Nephron progenitor cell (in vitro differentiated cells): Measurements from ENCODE around the gene RSPO1.
A peak's percentile ranks its signal among the peaks of the same experiment; 100 is the strongest.
"Not testable (repeated sequence)": the region's sequence is repeated elsewhere in the genome, so short reads cannot be mapped to it uniquely, and the experiment has no call there.

Source experiments
- DNase-seq: peaks from one replicate; pipeline ENCODE4 v3.0.0; 2021
- H3K27ac Mint-ChIP-seq: 2 replicates; pipeline ENCODE4 v1.8.0; 2021; ENCODE audit warnings: mild to moderate bottlenecking, moderate library complexity, mixed read lengths
- H3K27me3 Mint-ChIP-seq: 2 replicates; pipeline ENCODE4 v1.8.0; 2021; ENCODE audit warnings: mild to moderate bottlenecking, low read depth, mixed read lengths; ENCODE audit not compliant: poor library complexity
- H3K36me3 Mint-ChIP-seq: 2 replicates; pipeline ENCODE4 v1.8.0; 2021; ENCODE audit warnings: low read depth, mixed read lengths
- H3K4me1 Mint-ChIP-seq: 2 replicates; pipeline ENCODE4 v1.8.0; 2021; ENCODE audit warnings: mixed read lengths
- H3K4me3 Mint-ChIP-seq: 2 replicates; pipeline ENCODE4 v1.8.0; 2021; ENCODE audit warnings: mild to moderate bottlenecking, moderate library complexity, mixed read lengths
- H3K9me3 Mint-ChIP-seq: 2 replicates; pipeline ENCODE4 v1.8.0; 2021; ENCODE audit warnings: mild to moderate bottlenecking, moderate library complexity, mixed read lengths
- TF ChIP-seq, protein P1 (sequence below): fragments of 200-600 bp; sonication (generic); IDR thresholded peaks from 2 replicates; pipeline ENCODE4 v1.5.0; 2021; ENCODE audit warnings: antibody characterized with exemption

The RSPO1 gene

DNA sequence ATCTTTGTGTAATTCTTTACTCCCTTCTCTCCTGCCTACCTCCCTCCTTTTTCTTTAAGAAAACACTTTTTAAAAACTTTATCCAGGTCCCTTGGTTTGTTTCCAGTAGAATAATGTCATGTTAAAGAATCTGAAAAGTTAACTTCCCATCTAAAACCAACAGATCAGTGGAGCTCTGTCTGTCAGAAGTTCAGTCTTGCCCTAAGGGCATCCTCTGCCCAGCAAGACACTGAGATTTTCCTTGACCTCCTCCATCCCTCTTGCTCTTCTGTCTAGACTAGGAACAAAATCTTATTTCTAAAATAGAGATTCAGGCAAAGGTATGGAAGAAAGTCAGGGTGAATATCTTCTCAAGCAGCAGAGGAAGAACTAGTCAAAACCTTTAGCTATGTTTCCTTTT is 33.3 kb downstream of the RSPO1 start:
- Mint-ChIP-seq H3K27ac (no peak overlapping the region), H3K4me1 (peaks cover 9% of the 10 kb centered on the region), H3K27me3 (peaks cover 63% of the 10 kb centered on the region), H3K4me3 (no peak overlapping the region), H3K36me3 (no peaks in the 10 kb centered on the region), H3K9me3 (no peaks in the 10 kb centered on the region)
- no peak for DNase-seq
- TF ChIP-seq, protein P1, sequence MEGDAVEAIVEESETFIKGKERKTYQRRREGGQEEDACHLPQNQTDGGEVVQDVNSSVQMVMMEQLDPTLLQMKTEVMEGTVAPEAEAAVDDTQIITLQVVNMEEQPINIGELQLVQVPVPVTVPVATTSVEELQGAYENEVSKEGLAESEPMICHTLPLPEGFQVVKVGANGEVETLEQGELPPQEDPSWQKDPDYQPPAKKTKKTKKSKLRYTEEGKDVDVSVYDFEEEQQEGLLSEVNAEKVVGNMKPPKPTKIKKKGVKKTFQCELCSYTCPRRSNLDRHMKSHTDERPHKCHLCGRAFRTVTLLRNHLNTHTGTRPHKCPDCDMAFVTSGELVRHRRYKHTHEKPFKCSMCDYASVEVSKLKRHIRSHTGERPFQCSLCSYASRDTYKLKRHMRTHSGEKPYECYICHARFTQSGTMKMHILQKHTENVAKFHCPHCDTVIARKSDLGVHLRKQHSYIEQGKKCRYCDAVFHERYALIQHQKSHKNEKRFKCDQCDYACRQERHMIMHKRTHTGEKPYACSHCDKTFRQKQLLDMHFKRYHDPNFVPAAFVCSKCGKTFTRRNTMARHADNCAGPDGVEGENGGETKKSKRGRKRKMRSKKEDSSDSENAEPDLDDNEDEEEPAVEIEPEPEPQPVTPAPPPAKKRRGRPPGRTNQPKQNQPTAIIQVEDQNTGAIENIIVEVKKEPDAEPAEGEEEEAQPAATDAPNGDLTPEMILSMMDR: no peak

DNA sequence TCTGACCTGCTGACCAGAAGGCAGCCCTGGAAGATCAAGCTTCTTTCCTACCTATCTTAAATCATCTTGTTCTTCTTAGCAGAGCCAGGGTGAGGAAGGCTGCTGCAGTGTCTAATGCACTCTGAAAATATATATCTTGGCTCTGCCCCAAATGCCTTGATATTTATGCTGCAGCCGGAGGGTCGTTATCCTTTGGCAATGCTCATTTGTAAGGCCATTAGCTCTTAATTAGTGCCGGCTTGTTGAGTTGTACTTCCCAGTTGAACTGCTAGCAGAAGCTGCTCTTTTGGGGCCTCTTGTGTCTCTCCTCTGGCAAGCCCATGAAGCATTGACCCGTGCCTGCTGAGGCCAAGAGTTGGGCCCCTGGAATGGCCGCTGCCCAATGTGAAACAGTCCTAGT is 34.8 kb downstream of the RSPO1 start:
- peaks cover 73% of the 10 kb centered on the region for H3K27me3 Mint-ChIP-seq
- no peaks in the 10 kb centered on the region for H3K36me3 Mint-ChIP-seq
- no peak for DNase-seq
- H3K4me1 Mint-ChIP-seq: peaks cover 23% of the 10 kb centered on the region
- TF ChIP-seq, protein P1: no peak
- no peak overlapping the region for H3K4me3 Mint-ChIP-seq
- no peak overlapping the region for H3K27ac Mint-ChIP-seq
- no peaks in the 10 kb centered on the region for H3K9me3 Mint-ChIP-seq

DNA sequence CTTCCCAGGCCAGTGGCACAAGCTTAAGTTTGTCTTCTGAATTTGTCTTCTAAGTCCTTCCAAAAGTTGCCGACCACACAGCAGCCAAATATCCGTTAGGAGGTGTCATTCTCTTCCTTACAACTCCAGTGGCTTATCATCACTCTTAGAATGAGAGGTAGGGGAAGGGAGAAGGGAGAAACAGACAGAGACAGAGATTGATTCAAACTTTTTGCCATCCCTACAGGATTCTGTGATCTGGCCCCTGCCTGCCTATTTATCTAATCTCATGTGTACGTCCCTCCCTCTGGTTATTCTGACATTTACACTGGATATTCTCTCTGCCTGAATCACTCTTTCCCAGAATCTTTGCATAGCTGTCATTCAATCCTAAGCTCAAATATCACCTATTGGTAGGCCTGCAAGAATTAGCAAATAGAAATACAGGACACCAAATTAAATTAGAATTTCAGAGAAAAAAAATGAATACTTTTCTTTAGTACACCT is 38.5 kb downstream of the RSPO1 start:
- Mint-ChIP-seq H3K4me1 (peaks cover 32% of the 10 kb centered on the region), H3K27me3 (peaks cover 51% of the 10 kb centered on the region), H3K36me3 (peaks cover under 1% of the 10 kb centered on the region), H3K27ac (no peak overlapping the region), H3K4me3 (peak overlapping the region; percentile 99), H3K9me3 (no peaks in the 10 kb centered on the region)
- DNase-seq: no peak
- TF ChIP-seq, protein P1: no peak

DNA sequence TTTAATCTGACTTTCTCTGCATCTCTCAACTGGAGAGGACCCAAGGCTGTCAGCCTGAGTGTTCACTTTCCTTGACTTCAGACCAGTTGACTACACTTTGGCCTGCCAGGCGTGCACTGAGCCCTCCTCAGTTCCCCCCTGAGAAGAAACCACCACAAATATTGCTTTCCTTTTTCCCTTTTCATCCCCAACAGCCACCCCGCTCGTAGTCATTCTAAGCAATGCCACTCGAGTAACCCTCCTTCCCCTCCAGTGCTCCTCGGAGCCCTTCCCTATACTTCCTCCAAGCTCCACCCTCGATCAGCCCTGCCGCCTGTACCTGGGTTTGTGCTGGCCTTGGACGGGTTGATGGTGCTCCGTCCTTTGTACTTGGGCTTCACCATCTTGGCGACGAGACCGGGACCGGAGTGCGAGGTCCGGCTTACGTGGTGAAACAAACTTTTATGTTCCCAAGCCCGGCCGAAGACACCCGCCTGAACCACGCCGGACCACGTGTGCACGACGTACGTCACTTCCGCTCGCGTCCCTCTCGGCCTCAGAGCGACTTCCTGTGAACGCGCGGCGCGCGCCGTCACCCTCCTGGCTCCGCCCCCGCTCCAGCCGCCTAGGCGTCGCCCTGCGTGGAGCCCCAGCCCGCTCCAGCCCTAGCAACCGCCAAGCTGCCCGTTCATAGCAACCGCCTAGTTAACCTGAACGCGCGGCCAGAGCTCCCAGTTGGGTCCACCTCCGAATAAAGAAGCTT is 39.1 kb downstream of the RSPO1 start, which contains the start of gene GNL2:
Gene GNL2 (minus strand): TSS at position 498 of the 742 bp plus-strand sequence. CDS start 115 bp downstream, at position 383.
- DNase-seq: peak; percentile 99
- Mint-ChIP-seq H3K9me3 (no peaks in the 10 kb centered on the region), H3K36me3 (peaks cover 6% of the 10 kb centered on the region), H3K27ac (peak within 1 kb of the TSS; percentile 97), H3K4me1 (peaks cover 32% of the 10 kb centered on the region), H3K4me3 (peak within 1 kb of the TSS; percentile 99), H3K27me3 (peaks cover 45% of the 10 kb centered on the region)
- TF ChIP-seq, protein P1: no peak

DNA sequence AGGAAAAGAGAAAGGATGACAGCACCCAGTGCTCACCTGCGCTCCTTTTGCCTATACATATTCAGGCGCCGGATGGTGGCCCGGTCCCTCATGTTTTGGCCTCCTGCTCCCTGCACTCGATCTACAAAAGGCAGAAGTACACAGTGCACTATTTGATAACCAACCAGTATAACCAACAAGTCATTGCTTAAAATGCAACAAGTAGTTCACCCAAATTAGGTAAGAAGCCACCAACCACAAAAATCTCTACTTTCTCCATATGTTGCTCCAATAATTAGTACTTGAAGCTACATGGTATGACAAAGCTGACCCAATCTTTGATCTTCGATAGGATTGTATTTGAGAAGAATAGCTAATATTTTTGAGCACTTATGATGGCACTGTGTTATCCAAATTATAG is 41.0 kb downstream of the RSPO1 start:
- Mint-ChIP-seq H3K36me3 (peaks cover 18% of the 10 kb centered on the region), H3K9me3 (no peaks in the 10 kb centered on the region), H3K4me1 (peaks cover 32% of the 10 kb centered on the region), H3K27me3 (peaks cover 27% of the 10 kb centered on the region), H3K4me3 (peak overlapping the region; percentile 36), H3K27ac (no peak overlapping the region)
- DNase-seq: no peak
- TF ChIP-seq, protein P1: no peak

DNA sequence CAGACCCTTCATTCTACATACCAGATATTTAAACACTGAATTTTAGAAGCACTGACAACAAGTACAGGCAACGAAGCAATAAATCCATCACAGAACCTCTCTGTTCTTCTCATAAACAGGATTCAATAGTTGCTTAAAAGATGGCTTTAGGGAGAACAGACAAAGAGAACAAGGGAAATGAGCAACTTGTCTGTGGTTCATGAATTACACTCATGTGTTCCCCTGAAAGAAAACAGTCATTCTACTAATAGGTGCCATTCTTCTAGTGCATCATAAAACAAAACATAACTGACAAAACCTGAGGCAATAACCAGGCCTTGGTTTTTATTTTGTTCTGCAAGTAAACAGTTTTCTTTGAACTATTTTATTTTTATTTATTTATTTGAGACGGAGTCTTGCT is 45.8 kb downstream of the RSPO1 start:
- Mint-ChIP-seq H3K36me3 (peaks cover 50% of the 10 kb centered on the region), H3K9me3 (no peaks in the 10 kb centered on the region), H3K27me3 (no peaks in the 10 kb centered on the region), H3K4me3 (no peak overlapping the region), H3K4me1 (peaks cover 5% of the 10 kb centered on the region), H3K27ac (no peak overlapping the region)
- no peak for DNase-seq
- TF ChIP-seq, protein P1: no peak

DNA sequence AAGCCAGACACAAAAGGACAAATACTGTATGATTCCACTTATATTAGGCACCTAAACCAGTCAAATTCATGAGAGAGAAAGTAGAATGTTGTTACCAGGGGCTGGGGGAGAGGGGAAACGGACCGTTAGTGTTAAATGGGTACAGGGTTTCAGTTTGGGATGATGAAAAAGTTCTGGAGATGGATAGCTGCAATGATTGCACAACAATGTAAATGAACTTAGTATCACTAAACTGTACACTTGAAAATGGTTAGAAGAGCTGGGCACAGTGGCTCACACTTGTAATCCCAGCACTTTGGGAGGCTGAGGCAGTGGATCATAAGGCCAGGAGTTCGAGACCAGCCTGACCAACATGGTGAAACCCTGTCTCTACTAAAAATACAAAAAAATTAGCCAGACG is 50.1 kb downstream of the RSPO1 start:
- H3K9me3 Mint-ChIP-seq, H3K4me3 Mint-ChIP-seq, H3K4me1 Mint-ChIP-seq, H3K27ac Mint-ChIP-seq, H3K27me3 Mint-ChIP-seq, DNase-seq: not testable (repeated sequence)
- peaks cover 72% of the 10 kb centered on the region for H3K36me3 Mint-ChIP-seq
